ENCODE measurements around the gene HCAR2.

DNA sequence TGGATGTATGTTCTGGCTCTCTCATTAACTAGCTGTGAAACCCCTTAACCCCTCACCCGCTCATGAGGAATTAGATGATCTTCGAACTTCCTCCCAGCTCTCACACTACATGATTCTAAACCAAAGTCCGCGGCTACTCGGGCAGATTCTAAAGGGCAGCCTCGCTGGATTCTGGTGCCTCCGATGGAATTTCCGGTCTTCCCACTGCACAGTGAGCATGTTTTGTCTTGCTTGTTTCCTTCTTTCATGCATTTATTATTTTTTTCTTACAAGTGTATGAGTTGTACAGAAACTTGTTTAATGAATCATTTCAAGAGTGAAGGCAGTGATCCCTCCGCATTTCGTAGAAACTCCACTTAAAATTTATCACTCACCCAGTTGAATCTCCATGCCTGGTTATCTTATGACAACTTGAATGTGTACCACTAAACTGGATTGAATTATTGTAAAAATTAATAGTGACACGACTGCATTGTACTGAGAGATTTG, 17.9 kb upstream of the HCAR2 start:
- TF ChIP-seq POLR2AphosphoS5 (IDR thresholded peaks at IDR 0.05) (no peak), EP300 (IDR thresholded peaks at IDR 0.05) (no peak), POLR2A (IDR thresholded peaks at IDR 0.05) (no peak)
- TF ChIP-seq, protein P1, sequence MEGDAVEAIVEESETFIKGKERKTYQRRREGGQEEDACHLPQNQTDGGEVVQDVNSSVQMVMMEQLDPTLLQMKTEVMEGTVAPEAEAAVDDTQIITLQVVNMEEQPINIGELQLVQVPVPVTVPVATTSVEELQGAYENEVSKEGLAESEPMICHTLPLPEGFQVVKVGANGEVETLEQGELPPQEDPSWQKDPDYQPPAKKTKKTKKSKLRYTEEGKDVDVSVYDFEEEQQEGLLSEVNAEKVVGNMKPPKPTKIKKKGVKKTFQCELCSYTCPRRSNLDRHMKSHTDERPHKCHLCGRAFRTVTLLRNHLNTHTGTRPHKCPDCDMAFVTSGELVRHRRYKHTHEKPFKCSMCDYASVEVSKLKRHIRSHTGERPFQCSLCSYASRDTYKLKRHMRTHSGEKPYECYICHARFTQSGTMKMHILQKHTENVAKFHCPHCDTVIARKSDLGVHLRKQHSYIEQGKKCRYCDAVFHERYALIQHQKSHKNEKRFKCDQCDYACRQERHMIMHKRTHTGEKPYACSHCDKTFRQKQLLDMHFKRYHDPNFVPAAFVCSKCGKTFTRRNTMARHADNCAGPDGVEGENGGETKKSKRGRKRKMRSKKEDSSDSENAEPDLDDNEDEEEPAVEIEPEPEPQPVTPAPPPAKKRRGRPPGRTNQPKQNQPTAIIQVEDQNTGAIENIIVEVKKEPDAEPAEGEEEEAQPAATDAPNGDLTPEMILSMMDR (IDR thresholded peaks at IDR 0.05), result no peak

Data from sigmoid colon (tissue), 4 donors.